ENCODE data around the gene CEP85L.
A peak's percentile ranks its signal among the peaks of the same experiment; 100 is the strongest.
"Not testable (repeated sequence)": the region's sequence is repeated elsewhere in the genome, so short reads cannot be mapped to it uniquely, and the experiment has no call there.

Gene CEP85L

GRCh38 chr6:118489990-118490389 is 161.4 kb downstream of the CEP85L start:
- no peak for DNase-seq

DNA sequence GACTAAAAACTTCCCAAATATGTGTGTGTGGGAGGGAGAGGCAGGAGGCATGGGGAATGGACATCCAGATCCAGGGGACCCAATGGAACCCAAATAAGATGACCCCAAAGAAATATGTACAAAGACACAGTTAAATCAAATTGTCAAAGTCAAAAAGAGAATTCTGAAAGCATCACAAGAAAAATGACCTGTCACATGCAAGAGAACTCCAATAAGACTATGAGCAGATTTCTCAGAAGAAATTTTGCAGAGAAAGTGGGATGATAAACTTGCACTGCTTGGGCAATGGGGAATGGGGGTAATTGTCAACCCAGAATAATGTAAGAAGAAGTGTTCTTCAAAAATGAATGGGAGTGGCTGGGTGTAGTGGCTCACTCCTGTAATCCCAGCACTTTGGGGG is 162.8 kb downstream of the CEP85L start:
- no peak for DNase-seq

GRCh38 chr6:118485601-118486550 is 165.5 kb downstream of the CEP85L start:
- no peak for DNase-seq

DNA sequence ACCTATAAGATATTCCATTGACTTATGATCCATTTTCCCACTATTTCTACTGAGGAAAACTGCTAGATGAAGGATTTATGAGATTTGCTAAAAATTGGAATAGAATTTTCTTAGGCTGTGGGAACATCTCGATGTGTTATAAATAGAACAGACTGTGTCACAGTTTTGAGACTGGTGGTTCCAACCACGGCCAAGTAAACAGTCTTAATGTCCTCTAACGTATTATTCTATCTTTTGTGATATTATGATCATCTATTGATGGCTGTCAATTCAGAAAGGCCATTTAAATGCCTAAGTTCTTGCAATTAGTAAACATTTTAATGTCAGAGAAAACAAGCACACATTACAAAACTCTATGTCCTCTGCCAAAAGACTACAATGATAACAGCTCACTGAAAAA is 174.8 kb downstream of the CEP85L start:
- DNase-seq, result no peak

DNA sequence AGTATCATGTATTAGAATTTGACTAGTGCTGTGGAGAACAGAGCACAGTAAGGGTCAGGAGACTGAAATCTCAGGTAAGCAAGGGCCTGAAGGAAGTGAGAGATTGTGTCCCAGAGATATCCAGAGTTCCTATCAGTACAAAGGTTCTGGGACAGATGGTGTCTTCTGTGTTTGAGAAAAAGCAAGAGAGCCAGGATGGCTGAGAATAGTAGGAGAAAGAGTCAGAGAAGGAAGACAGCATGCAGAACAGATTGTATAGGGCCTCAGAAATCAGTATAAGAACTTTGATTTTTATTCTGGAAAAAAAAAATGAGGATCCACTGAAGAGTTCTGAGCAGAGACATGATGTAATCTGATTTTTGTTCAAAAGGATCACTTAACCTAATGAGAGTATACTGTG is 178.1 kb downstream of the CEP85L start:
- DNase-seq, result no peak

- DNase-seq, result peak in 1 of 2 experiments; percentile 32
Observed at GRCh38 chr6:118469468-118469867, 181.9 kb downstream of the CEP85L start.

DNA sequence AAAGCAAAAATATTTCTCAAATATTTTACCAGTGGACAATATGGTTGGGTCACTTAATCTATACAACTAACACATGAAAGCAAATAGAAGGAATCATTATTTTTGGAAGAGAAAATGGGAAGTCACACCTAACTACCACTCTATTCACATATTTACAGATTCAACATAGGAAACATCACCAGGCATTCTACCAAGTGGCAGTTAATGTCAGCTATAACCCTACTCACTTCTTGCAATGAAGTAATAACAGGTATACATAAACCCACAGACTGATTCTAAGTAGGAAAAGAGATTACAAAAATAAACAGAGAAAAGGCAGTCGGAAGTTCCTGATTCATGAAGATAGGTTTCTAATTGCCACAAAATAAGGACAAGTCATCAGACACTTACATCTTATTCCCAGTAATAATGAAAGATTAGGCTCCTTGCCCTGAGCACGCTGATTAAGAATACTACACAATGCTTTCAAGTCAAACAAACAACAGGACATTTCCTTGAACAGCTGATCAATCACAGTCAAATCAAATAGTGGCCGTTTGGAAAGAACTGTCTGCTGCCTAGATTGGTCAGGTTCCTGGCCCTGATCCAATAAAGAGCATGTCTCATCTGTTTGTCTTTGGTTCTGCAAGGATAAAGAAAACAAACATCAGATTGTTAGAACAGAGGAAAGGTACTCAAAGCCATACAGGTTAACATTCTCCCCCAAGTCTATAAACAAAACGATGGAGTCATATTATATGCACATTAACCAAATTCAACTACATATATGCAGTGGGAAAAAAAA is 182.5 kb downstream of the CEP85L start:
- peak; percentile 58 to 87 for DNase-seq

GRCh38 chr6:118467181-118467580 is 184.2 kb downstream of the CEP85L start:
- DNase-seq, result no peak

DNA sequence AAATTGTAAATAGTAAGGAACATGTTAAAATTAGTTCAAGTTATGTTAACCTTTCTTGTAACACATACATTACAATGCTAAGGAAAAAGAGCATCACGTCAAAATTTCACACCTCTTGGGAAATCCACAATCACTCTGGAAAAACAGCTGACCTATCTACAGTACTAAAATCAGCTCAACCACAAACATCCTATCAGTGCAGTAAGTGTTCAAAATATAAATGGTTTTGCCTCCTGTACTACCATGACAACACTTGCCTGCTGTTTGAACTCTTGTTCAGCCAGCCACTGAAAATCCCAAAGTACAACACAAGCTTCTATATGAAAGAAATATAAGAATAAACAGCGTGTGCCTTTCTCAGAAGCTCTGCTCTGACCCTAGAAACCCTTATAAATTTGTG is 186.8 kb downstream of the CEP85L start:
- DNase-seq, result no peak

GRCh38 chr6:118460958-118461470 is 190.4 kb downstream of the CEP85L start:
- DNase-seq, result no peak

- DNase-seq, result no peak
Observed at GRCh38 chr6:118456982-118457381, 194.4 kb downstream of the CEP85L start.

- no peak for DNase-seq
Observed at GRCh38 chr6:118451839-118452238, 199.6 kb downstream of the CEP85L start.

GRCh38 chr6:118444796-118445195 is 206.6 kb downstream of the CEP85L start:
- no peak for DNase-seq

- no peak for DNase-seq
Observed at GRCh38 chr6:118436482-118436881, 214.9 kb downstream of the CEP85L start.

- not testable (repeated sequence) for DNase-seq
Observed at GRCh38 chr6:118434147-118434546, 217.2 kb downstream of the CEP85L start.

GRCh38 chr6:118421312-118421711 is 230.1 kb downstream of the CEP85L start:
- DNase-seq, result not testable (repeated sequence)

- no peak for DNase-seq
Observed at GRCh38 chr6:118419448-118420394, 231.7 kb downstream of the CEP85L start.
